Aorta (tissue), 5 donors: ENCODE measurements around the gene RTL1. TPM values are rescaled to one million over a fixed set of nuclear protein-coding genes. Genes with fewer than 3 reads are reported as not detected.
A peak's percentile ranks its signal among the peaks of the same experiment; 100 is the strongest.

Experiments
- ATAC-seq: fragments of 200-7000 bp; cut with Tn5 transposase; one replicate; pipeline ENCODE4 v1.9.1; 2022; ENCODE audit warnings: moderate library complexity; ENCODE audit not compliant: low FRiP score
- DNase-seq, 2 donors: peaks; one replicate each; pipeline ENCODE4 v3.0.0-alpha.2; 2020
- H3K27ac ChIP-seq, 2 donors: one replicate each; pipeline ENCODE4 v1.5.1; 2013; ENCODE audit warnings: low read length in 2 of 2, mild to moderate bottlenecking in 2 of 2, moderate library complexity in 2 of 2, control low read depth in 1 of 2, inconsistent platforms in 1 of 2, low read depth in 1 of 2
- H3K27me3 ChIP-seq, 2 donors: one replicate each; pipeline ENCODE4 v1.6.1; 2013; ENCODE audit warnings: control low read depth in 1 of 2, low read length in 1 of 2, mild to moderate bottlenecking in 1 of 2, moderate library complexity in 1 of 2; ENCODE audit not compliant: insufficient read depth in 2 of 2, control insufficient read depth in 1 of 2
- H3K36me3 ChIP-seq, 2 donors: one replicate each; pipeline ENCODE4 v1.6.1; 2013; ENCODE audit warnings: control low read depth in 1 of 2, low read length in 1 of 2, mild to moderate bottlenecking in 1 of 2; ENCODE audit not compliant: insufficient read depth in 2 of 2, control insufficient read depth in 1 of 2
- H3K4me1 ChIP-seq, 2 donors: one replicate each; pipeline ENCODE4 v1.6.1; 2013; ENCODE audit warnings: low read length in 2 of 2, control low read depth in 1 of 2, mild to moderate bottlenecking in 1 of 2, moderate library complexity in 1 of 2; ENCODE audit not compliant: insufficient read depth in 2 of 2, control insufficient read depth in 1 of 2
- H3K4me3 ChIP-seq, 2 donors: one replicate each; pipeline ENCODE4 v1.5.1; 2013; ENCODE audit warnings: low read length in 2 of 2, control low read depth in 1 of 2, mild to moderate bottlenecking in 1 of 2
- H3K9me3 ChIP-seq: one replicate; pipeline ENCODE4 v1.6.1; 2013; ENCODE audit warnings: mild to moderate bottlenecking, low read length; ENCODE audit not compliant: control insufficient read depth
- WGBS, 2 donors: extraction: QIAGEN DNeasy Blood & Tissue Kit; methylation state at CpG; one replicate each; pipeline ENCODE4 v1.1.7; 2013; 5-methylcytosine and 5-hydroxymethylcytosine counted together
- intact Hi-C, 2 donors: fragments of 100-400 bp; cut with DNase I; formaldehyde crosslinking; loops; one replicate each; pipeline versions ENCODE4 v1.14.2 to v1.15.0; 2022
- polyA plus RNA-seq, 2 donors: library from polyadenylated mRNA; stranded (reverse); fragments of 200-250 nt; gene quantifications; one replicate each; pipeline ENCODE4 v1.2.3, GENCODE V29; 2013
- total RNA-seq, 2 donors: library from RNA; stranded (reverse); fragmentation: NEBNext Ultra II Directional; extraction: Animal tissue kit (Norgen Biotek cat#: 25700); gene quantifications; one replicate each; pipeline ENCODE4 v1.2.1, GENCODE V29; 2021
- donor health status: healthy with polysubstance abuse.
- donor health status: Bipolar disorder and iron deficiency.
- donor health status: DM: no; HTN: no; CAD: no.
- donor health status: DM: no; HTN: no; CAD: no.
- donor health status: DM: yes; HTN: yes; CAD: no.

The RTL1 gene
- total and polyA plus RNA-seq, 4 donors: not detected

DNA sequence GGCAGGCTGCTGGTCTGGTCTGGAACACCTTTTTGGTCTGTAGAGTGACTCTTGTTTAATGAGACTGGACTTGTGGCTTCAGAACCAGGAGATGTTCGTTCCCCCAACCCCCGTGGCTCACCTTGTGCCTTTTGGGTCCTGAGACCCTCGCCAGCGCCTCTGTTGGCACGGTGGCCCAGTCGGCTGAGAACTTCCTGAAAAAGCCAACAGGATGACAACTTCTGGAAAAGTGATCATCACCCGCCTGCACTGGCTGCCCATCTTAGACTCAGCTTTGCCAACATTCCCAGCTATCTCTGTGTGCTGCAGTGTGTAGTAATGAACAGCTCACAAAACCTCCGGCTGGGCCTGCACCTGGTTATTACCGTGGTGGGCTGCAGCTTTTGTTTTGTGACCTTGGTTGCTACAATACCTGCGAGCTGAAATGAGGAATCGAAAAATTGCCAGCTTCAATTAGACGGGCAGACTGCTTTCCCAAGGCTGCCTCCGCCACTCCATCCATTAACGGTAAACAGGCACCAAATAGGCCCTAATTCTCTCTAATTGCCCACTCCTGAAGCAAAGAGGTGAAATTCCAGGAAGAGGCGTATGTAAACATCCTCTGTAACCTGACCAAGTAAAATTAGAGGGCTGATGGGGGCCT lies 61.6 kb downstream of the RTL1 start:
- no peaks in the 10 kb centered on the region for H3K4me1 ChIP-seq
- 81% methylated on average over 15 of the region's 15 CpGs for WGBS, 2 donors
- no peaks in the 10 kb centered on the region for H3K36me3 ChIP-seq
- intact Hi-C loops: no loop called here
- no peak overlapping the region for H3K4me3 ChIP-seq
- ATAC-seq (no peak), DNase-seq (no peak)
- H3K27me3 ChIP-seq: no peaks in the 10 kb centered on the region
- H3K27ac ChIP-seq: no peak overlapping the region
- H3K9me3 ChIP-seq: no peaks in the 10 kb centered on the region

DNA sequence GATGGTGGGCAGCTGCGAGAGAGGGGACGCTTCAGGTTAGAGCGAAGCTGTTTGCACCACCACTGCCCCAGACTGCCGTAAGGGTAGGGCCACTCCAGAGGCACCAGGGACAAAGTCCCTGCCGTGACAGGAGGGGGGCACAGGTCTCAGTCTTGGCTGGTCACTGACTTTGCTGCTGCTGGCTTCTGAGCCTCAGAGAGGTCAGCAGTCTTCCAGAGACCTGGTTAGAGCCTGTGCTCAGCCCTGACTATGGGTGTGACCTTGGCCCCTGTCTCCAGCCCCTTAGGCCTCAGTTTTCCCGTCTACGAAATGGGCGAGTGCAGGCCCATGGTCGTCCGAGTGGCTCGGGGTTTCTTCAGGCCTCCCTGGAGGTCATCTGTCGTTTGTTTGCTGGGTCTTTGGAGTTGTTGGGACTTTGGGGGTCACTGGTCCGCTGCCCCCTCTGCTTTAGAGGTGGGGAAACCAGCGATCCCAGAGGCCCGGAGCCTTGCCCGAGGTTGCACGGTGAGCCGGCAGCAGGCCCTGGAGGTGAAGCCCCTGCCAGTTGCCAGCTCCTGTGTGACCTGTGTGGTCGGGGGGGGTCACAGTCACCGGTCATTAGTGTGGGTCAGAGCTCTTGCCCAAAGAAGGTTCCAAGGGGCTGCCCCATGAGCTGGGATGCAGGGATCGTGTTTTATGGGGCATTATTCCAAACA lies 62.3 kb downstream of the RTL1 start:
- Histone ChIP-seq H3K27me3 (no peaks in the 10 kb centered on the region), H3K4me3 (no peak overlapping the region), H3K36me3 (no peaks in the 10 kb centered on the region), H3K9me3 (no peaks in the 10 kb centered on the region), H3K4me1 (no peaks in the 10 kb centered on the region), H3K27ac (no peak overlapping the region)
- ATAC-seq: no peak
- intact Hi-C loops: no loop called here
- WGBS, 2 donors: 84 to 85% methylated on average over 21 of the region's 21 CpGs
- peak in 1 of 2 donors; percentile 53 for DNase-seq

DNA sequence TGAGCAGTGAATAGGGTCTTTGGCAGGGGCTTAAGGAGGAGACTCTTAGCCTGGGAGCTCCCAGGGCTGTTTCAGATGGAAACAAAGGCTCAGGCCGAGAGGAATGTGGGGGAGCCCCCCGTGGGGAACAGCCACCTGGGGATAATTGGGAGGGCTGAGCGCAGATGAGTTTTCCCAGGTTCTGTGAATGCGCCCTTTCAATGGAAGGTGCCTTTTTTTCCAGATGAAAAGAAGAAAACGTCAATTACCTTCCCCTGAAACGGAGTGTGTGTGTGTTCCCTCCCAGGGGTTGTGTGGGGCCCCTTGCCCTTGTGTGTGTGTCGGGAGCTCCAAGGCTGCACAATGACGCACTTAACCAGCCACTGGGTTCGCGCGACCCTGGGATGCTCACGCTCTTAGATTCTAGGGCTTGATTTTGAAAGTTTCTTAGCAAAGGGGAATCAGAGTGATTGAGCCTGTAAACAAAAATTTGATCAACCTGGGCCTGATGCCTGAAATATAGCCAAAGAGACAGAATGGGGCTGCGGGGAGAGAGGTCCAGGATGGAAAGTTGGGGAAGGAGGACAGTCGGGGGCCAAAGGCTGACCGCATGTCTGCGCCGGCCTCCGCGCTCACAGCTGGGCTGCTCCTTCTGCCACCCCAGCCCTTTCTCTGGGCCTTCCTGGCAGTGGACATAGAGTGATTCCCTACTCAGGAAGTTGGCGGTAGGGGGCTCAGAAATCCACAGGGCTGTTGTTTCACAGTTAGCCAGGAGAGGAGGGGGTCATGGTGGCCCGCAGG lies 63.0 kb downstream of the RTL1 start:
- H3K36me3 ChIP-seq: no peaks in the 10 kb centered on the region
- DNase-seq (peak in 1 of 2 donors; percentile 50), ATAC-seq (no peak)
- H3K4me1 ChIP-seq: no peaks in the 10 kb centered on the region
- no peak overlapping the region for H3K4me3 ChIP-seq
- H3K27ac ChIP-seq: no peak overlapping the region
- H3K9me3 ChIP-seq: no peaks in the 10 kb centered on the region
- WGBS, 2 donors: 75 to 82% methylated on average over 21 of the region's 21 CpGs
- no peaks in the 10 kb centered on the region for H3K27me3 ChIP-seq
- intact Hi-C loops: no loop called here

DNA sequence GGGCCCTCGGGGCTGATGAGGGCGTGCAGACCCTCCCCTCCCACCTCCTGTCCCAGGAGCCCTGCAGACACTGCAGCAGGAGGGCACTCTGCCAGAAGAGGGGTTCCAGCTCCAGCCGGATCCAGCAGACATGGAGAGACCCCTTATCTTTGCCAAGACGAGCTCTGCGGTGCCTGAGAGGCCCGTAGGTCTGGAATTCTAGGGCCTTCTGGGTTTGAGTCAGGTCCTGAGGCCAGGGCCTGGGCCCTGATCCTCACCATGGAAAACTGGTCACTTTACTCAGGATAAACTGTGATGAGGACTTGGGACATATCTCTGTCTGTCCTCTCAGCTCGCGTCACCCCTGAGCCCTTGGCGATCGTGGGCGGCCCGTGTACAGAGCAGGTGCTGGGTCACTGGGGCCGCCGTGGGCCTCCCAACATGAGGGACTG lies 63.8 kb downstream of the RTL1 start:
- Histone ChIP-seq H3K4me3 (no peak overlapping the region), H3K4me1 (no peaks in the 10 kb centered on the region), H3K36me3 (no peaks in the 10 kb centered on the region), H3K27me3 (no peaks in the 10 kb centered on the region), H3K9me3 (no peaks in the 10 kb centered on the region), H3K27ac (no peak overlapping the region)
- ATAC-seq (no peak), DNase-seq (peak in 1 of 2 donors; percentile 70)
- WGBS, 2 donors: 55 to 58% methylated on average over 14 of the region's 14 CpGs
- intact Hi-C loops: no loop called here

DNA sequence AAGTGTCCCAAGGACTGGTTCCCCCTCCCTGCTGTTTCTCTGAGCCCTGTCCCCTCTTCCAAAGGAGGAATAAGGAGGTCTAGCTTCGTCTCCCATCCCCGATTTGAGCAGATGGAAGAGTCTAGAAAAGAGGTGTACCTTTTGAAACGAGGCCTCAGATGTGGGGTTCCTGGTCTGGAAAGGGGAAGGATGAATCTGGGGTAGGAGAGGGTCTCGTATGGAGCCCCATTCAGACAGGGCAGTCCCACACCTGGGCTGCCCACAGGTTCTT lies 64.3 kb downstream of the RTL1 start:
- Histone ChIP-seq H3K27ac (no peak overlapping the region), H3K36me3 (no peaks in the 10 kb centered on the region), H3K4me3 (no peak overlapping the region), H3K27me3 (no peaks in the 10 kb centered on the region), H3K4me1 (no peaks in the 10 kb centered on the region), H3K9me3 (no peaks in the 10 kb centered on the region)
- DNase-seq (no peak), ATAC-seq (no peak)
- WGBS, 2 donors: 63 to 64% methylated on average over 4 of the region's 4 CpGs
- intact Hi-C loops: no loop called here

DNA sequence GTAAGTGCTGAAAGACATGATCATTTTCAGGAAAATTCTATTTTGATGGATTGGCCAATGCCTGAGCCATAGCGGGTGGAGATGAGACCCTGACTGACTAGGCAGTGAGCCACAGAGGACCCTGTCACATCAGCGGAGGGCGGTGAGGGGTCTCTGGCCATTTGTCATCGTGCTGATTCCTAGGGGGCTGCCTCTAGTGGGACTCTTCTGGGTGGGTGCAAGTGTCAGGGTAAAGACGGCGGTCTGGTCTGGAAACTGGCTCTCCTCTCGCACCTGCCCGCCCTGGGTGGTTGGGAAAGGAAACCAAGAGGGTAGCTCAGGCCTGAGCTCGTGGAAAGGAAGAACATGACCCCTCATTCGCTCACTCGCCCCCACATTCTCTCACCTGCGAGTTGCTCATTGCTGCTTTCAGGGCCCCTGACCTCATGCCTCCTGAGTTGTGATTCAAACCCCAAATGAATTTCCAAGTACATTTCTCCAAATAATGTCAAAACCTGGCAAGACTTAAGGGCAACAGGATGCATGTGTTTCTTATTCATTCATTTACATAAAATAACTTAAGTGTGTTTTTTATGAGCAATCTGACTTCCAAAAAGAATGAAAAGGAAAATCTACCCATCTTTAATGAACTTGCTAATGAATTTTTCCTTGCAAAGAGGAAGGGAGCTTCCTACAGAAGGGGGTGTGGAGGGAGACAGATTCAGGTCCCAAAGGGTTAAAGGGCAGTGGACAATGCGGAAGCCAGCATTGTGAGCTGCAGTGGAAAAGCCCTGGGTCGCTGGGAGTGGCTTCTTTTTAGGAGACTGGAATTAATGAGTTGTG lies 64.8 kb downstream of the RTL1 start:
- Histone ChIP-seq H3K27me3 (no peaks in the 10 kb centered on the region), H3K27ac (no peak overlapping the region), H3K36me3 (no peaks in the 10 kb centered on the region), H3K9me3 (no peaks in the 10 kb centered on the region), H3K4me1 (no peaks in the 10 kb centered on the region), H3K4me3 (no peak overlapping the region)
- intact Hi-C loops: no loop called here
- DNase-seq (peak in 1 of 2 donors; percentile 57), ATAC-seq (no peak)
- WGBS, 2 donors: 79 to 80% methylated on average over 14 of the region's 14 CpGs

DNA sequence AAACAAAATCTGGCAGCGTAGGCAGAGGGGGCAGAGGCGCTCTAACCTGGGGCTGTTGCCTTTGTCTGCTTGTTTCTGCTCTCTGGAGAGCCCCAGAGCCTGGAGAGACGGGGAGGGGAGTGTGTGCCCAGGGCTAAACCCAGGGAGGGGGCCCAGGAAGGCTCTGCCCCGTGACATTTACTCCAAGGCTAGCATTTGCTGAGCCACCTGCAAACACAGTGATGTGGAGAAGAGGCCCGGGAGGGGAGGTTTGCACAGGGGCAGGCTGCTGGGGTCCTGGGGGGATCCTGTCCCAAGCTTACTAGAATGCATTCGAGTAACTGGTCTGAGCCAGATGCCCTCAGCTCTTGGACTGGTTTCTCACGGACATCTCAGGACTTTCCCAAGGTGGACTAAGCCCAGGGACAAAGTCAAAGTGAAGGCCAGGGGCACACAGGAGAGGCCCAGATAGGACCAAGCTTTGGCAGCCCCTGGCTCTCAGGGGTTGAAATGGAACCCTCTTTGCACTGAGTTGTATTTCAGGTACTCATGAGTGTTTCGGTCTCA lies 65.6 kb downstream of the RTL1 start:
- ATAC-seq: no peak
- no peak overlapping the region for H3K4me3 ChIP-seq
- DNase-seq: peak in 1 of 2 donors; percentile 43
- no peaks in the 10 kb centered on the region for H3K4me1 ChIP-seq
- intact Hi-C loops: no loop called here
- no peaks in the 10 kb centered on the region for H3K27me3 ChIP-seq
- no peaks in the 10 kb centered on the region for H3K36me3 ChIP-seq
- 75 to 81% methylated on average over 8 of the region's 8 CpGs for WGBS, 2 donors
- H3K27ac ChIP-seq: no peak overlapping the region
- H3K9me3 ChIP-seq: no peaks in the 10 kb centered on the region

DNA sequence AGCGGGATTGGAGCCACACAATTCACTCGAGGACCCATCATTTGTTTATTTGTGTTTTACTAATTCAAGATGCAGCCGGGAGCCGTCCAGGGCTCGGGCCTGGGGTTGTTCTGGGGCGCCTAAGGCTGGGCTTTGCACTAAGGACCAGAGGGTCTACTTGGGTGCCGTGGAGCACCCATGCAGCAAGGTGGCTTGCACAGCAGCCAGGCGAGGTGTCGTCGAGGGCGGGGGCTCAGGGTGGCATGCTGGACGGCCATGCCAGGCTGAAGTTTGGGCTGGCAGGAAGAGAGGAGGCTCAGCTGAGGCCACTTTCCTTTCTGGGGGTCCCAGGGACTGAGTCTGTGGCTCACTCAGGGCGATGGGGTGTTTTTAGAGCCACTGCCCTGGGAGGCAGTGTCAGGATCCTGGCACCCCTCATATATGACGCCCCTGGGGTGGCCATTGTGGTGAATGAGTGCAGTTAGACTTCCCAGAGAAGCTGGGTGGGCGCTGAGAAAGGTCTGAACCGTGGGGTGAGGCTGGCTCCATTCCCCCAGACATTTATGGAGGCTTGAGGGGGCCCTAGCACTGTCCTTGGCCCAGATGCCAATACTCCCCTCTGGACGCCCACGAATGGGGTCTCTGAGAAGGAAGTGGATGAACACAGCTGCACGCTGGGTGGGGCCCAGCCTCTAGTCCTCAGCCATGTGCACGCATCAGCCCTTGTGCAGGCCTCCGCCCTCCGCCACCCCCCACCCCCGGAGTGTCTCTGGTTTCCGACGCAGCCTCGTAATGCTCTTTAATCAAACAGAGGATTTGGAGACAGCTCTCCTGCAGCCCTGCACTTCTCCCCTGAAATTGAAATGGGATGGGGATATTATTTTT lies 66.3 kb downstream of the RTL1 start:
- intact Hi-C loops: no loop called here
- peak; percentile 22 to 68 for DNase-seq

More for the DNA sequence above, 66.3 kb downstream of the RTL1 start:
- no peaks in the 10 kb centered on the region for H3K9me3 ChIP-seq
- no peaks in the 10 kb centered on the region for H3K36me3 ChIP-seq
- WGBS, 2 donors: 71 to 80% methylated on average over 26 of the region's 26 CpGs
- no peaks in the 10 kb centered on the region for H3K27me3 ChIP-seq
- no peak overlapping the region for H3K27ac ChIP-seq
- ATAC-seq: no peak
- H3K4me1 ChIP-seq: no peaks in the 10 kb centered on the region
- H3K4me3 ChIP-seq: no peak overlapping the region
